Hematopoietic multipotent progenitor cell treated with erythropoietin and hydrocortisone succinate and interleukin-3 and kit ligand, for 6 days (in vitro differentiated cells): ENCODE measurements around the gene NKX6-2.
"Not testable (repeated sequence)": the region's sequence is repeated elsewhere in the genome, so short reads cannot be mapped to it uniquely, and the experiment has no call there.

Source experiments
- DNase-seq: peaks from one replicate; pipeline ENCODE4 v3.0.0-alpha.2; 2015

NKX6-2 gene

DNA sequence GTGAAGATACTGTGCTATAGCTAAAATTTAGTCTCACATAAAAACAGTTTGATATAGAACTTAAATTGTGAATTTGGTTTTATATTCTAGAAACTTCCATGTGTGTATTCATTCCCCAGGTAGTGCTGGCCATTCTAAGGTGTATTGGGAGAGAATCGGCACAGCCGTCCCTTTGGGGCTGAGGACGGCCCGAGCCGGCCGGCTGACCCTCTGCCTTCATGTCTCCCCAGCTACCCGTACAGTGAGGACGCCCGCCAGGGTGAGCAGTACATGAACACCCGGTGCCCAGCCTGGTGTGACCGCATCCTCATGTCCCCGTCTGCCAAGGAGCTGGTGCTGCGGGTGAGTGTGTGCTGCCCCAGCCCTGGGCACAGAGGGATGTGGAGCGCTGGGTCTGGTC, 8.5 kb downstream of the NKX6-2 start:
- DNase-seq = no peak

DNA sequence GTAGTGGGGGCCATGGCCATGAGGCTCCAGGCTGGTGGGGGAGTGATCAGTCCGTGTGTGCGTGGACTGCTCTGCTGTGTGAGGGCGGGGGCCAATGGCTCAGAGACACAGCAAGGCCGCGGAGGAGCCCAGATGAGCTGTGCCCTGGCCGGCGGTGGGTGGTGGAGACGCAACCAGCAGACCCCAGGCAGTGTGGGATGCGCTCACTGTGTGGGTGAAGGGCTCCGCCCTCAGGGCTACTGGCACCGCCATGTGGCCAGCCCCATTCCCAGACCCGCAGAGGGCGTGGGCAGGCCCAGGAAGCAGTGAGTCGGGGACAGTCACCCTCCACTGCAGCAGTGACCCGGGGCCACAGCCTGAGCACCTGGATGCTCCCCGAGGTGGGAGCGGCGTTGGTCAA, 9.1 kb downstream of the NKX6-2 start:
- no peak for DNase-seq

DNA sequence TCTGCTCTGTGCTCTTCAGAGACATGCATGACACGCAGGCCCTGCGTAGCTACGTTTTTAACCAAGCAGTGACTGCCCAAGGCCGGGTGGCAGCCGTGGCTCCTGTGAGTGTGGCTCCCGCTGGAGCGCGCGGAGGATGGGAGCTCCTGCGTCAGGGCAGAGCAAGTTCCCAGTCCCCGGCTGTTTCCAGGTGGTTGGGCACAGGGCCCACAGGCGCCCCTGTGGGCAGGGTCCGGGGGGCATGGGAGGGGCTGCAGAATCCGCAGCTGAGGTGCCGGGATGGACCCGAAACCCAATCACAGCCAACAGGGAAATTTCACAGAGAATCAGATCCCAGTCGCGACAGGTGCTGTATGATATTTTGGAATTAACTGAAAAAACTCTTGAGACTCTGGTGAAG, 9.8 kb downstream of the NKX6-2 start:
- DNase-seq = no peak

DNA sequence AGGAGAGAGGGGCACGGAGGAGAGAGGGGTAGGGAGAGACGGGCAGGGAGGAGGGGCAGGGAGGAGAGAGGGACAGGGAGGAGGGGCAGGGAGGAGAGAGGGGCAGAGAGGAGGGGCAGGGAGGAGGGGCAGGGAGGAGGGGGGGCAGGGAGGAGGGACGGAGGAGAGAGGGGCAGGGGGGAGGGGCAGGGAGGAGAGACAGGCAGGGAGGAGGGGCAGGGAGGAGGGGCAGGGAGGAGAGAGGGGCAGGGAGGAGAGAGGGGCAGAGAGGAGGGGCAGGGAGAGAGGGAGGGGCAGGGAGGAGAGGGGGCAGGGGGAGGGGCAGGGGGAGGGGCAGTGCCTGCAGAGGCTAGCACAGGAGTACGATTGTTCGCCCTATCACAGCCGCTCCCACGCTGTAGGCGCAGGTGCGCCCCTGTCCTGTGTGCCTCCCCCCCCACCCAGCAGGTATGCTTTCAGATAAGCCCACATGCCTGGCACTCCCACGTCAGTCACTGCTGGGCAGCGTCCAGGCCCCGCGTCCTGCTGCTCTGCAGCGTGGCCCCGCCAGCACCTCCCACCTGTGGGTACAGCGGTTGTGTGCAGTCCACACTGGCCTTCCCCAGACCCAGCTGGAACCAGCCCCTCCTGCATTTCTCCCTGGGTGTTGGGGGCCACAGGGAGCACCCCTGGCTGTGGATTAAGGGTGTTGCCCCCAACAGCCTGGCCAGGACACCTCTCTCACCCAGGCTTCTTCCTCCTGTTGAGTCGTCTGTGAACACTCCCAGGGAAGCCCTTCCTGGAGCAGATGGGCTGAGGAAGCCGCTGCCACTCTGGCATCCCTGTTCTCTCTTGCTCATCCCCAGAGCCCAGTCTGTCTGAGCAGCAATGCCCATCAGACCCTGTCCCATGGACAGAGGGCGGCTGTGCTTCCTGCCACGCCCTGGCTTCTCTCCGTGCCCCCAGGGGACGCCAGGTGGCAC, 10.8 kb downstream of the NKX6-2 start:
- DNase-seq = no peak

DNA sequence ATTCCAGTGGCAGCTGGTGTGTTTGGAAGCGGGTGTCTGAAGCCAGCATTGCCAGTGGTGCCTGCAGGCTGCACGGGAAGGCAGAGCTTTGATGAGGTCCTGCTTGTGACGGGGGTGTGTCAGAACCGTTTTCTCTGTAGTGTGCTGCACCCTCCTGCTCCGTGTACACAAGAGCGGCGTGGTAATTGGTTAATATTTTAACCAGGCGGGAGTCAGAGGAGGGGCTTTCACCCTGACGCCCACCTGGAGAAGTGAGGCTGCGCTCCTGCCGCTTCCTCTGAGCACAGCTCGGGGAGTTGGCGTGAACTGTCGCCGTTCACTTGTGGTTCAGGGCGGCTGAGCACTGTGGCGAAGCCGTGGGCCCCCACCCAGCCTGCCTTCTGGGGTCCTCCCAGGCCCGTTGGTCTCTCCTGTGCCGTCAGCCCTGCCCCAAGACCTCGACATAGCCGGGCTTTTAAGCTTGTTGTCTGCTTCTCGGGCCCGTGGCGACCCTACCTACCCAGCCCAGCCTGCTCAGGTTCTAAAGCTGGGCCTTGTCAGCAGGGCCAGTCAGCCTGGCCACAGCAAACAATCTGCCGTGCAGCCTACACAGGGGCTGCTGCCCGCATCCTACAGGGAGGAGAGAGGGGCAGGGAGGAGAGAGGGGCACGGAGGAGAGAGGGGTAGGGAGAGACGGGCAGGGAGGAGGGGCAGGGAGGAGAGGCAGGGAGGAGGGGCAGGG, 11.6 kb downstream of the NKX6-2 start:
- DNase-seq = no peak

DNA sequence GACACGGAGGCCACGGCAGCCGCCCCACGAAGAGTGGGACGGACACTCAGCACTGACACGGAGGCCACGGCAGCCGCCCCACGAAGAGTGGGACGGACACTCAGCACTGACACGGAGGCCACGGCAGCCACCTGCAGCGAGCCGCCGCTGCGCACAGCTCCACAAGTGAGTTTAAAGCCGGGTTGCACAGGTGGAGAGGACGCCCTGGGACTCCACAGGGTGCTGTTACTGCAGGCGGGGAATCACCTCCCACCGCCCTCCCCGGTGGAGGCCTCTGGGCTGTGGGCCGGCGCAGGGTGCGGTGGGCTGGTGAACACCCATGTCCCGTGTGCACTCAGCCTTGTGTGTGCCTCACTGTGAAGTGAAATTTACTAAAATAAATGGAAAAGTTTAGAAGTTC, 13.1 kb downstream of the NKX6-2 start:
- not testable (repeated sequence) for DNase-seq

DNA sequence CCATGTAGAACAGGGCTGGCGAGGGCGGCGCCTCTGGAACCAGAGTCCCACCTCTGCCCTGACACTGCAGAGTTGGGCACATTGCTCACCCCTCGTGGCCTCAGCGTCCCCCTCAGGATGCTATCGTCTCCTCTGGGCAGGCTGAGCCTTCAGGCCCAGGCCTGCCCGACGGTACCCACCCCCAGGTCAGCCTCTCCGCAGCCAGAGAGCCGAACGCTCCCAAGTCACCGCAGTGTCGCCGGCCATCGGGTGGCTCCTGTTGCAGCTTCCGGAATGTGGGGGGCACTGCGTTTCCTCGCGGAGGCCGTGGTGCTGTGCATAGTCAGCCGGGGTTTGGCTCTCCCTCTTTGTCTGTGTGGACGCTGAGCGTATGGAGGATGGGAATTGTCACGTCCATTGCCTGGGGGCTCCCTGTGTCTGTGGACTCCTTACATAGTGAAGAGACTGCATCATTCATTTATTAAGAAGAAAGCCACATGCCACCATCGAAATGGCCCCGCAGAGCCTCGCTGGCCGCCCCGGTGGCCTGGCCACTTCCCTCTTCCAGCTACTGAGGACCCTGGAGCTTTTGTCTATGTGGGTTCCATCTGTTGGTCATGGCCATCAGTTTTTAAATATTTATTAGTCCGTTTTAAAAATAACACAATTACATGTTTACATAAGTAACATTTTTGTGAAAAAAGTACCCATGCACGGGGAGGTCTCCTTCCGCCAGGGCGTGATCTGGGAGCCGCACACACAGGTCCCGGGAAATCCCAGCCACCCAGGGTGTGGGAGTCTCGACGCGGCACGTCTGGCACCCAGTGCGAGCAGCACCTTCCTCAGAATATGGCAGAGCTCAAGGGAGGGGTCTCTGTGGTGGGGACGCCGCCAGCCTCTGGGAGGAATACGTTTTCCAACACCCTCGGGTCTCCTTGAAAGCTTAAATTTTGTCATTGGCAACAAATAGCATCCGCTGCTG, 15.6 kb downstream of the NKX6-2 start:
- no peak for DNase-seq

DNA sequence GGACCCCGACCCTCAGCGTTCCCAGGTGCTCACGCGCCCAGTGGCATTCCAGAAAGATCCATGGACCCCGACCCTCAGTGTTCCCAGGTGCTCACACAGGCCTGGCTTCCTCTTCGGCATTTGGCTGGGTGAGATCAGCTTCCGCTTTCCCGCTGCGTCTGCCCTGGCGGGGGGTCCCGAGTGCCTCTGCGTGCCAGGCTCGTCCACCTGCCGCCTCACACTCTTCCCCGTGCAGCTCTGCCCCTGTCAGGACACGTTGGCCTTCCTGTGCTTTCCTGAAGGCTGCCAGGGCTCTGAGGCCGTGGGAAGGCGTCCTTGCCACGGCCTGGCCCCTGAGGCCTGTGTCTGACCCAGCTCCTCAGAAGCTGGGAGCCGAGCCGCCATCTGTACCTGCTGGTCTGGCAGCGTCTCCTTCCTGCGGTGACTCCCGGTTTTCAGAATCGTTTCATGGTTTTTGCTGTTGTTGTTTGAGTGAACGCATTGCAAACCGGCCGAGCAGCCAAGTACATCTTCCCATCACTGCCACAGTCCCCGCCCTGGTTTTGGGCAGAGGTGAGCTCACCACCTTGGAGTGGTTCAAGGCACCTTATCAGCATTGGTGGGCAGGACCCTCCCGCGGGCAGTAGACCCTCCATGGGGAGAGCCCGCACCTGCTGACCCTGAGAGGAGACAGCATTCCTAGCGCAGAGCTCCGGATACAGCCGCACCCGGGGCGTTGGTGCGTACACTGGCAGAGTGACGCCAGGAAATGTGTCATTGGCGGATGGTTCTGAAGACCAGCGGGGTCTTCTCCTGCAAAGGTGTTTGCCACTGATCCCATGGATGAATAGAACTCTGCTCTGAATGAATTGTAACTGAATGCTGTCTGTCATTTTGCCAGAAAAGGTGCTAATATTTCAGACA, 17.4 kb downstream of the NKX6-2 start:
- DNase-seq = no peak

DNA sequence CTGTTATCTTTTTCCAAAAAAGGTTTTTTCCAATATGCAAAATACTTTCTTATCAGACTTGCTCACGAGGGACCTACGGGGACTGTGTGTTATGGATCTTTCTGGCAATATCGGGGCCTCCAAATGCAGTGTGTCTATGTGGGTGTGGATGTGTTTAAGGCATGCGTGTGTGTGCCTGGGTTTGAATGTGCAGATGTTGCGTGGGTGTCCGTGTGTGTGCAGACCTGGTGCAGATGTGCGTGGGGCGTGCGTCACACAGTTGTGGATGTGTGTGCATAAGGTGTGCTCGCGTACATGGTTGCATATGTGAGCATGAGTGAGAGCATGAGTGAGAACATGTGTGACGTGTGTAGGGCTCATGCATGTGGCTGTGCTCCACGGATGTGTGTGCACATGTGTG, 19.7 kb downstream of the NKX6-2 start:
- no peak for DNase-seq

DNA sequence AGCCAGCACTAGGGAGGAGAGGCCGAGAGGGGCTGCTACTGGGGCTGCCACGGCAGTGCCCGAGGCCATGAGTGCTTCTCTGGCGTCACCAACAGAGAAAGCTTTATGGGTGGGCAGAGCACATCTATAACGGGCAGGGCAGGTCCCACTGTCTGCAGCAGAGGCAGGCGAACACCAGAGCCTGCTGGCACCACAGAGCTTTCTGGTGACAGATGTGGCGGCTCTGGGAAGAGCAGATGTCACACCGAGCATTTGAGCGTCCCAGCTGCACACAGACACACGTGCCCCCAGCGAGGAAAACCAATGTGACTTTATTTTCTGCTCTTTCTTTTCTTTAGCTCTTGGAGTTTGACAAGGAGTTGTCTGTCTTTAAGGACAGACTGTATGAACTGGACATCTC, 20.5 kb downstream of the NKX6-2 start:
- DNase-seq = no peak

DNA sequence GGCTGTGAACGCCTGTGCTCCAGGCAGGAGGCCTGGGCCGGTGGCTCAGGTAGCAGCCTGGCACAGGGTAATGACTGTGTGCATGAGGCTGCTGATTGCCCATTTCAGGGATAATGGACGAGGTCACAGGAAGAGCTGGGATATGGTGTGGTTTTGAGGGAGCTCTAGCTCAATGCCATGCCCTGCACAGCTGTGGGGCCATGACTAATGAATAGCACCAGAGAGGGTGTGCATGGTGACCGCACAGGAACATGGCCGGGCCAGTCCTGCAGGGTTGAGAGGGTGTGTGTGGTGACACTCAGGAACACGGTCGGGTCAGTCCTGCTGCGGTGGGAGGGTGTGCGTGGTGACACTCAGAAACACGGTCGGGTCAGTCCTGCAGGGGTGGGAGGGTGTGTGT, 21.8 kb downstream of the NKX6-2 start:
- DNase-seq = no peak

DNA sequence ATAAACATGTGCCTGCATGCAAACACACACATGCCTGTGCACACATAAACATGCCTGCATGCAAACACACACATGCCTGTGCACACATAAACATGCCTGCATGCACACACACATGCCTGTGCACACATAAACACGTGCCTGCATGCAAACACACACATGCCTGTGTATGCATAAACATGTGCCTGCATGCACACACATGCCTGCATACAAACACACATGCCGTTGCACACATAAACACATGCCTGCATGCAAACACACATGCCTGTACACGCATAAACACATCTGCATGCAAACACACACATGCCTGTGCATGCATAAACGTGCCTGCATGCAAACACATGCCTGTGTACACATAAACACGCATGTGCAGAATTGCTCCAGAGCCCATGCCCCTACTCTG, 22.4 kb downstream of the NKX6-2 start:
- DNase-seq = no peak

DNA sequence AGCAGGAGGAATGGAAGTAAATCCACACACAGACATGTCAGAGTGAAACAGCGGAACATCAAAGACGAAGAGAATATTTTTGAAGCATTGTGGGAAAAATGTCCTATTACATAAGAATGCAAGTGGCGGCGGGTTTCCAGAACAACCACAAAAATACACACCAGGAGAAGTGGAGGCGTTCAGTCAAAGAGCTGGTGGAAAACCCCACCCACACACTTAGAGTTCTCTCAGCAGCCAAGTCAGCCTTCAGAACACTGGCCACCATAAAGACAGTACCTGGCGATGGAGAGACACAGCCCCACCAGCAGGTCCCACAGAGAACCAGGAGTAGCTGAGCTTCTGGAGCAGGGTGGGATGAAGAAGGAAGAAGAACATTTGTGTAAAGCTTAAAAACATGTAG, 23.7 kb downstream of the NKX6-2 start:
- DNase-seq = no peak

DNA sequence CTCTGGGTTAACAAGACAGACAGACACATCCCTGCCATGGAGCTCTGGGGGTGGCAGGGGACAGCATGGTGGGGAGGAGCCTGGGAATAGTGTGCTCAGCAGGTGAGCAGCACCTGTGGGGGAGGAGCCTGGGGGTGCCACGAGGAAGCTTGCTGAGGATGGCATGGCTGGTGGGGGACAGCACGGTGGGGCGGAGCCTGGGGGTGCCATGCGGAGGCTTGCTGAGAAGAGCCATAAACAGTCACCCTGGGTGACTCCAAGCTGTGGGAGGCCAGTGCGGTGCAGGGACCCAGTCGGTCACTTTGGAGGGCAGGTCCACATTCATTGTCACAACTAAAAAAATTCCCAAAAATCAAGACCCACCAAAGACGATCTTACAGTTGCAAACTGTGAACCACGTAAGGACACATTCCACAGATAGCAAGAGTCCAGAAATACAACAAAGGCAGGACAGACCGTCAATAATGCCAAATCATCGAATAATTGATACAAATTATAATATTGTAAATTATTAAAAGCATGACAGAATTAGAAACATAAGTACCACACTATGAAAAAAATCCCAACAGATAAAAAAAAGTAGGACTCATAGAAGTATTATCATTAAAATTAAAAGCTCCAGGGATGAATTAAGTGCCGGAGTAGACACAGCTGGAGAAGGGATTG, 24.4 kb downstream of the NKX6-2 start:
- no peak for DNase-seq

DNA sequence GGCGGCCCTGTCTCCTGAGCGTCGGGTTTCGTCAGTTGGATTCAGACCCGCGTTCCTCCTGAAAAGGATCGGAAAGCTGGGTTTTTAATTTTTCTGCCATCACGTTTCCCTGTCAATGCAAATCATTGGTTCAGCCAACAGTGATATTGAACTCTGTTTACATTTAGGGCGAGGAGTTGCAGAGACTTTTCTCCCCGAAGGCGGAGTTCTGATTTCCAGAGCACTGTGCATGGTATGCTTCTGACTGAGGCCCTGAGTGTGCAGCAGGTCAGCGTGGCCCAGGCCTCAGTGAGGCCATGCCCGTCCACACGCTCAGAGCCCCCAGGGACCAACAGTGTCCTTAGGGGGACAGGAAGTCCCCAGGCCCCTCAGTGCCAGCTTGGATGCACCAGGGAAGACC, 27.1 kb downstream of the NKX6-2 start:
- DNase-seq = no peak

DNA sequence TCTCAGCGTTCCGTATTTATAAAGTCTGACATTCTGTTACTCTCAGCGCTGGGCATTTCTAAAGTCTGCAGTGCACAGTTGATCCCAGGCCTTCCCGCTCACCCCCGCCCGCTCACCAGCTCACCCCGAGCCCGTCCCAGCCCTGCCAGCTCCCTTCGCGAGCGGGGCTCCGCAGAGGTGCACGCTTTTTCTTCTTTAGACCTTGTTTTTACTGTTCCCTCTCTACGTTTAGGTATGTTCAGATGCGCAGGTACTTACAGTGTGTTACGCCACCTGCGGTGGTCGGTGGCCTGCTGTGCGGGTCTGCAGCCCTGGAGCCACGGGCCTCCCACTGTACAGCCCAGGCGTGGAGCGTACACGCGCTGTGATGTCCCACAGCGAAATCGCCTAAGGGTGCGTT, 28.8 kb downstream of the NKX6-2 start:
- DNase-seq = no peak

DNA sequence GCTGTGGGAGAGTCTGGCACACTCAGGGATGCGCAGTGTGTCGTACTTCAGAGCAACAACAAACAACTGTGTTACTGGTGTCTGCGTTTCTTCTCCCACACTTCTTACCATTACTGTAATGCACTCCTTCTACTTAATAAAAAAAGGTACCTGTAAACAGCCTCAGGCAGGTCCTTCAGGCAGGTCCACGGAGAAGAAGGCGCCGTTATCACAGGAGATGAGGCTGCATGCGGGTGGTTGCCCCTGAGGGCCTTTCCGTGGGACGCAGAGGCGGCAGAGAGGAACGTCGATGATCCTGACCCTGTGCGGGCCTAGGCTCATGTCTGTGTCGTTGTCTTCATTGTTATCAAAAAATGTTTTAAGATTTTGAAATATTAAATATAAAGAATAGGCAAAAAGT, 29.4 kb downstream of the NKX6-2 start:
- no peak for DNase-seq

DNA sequence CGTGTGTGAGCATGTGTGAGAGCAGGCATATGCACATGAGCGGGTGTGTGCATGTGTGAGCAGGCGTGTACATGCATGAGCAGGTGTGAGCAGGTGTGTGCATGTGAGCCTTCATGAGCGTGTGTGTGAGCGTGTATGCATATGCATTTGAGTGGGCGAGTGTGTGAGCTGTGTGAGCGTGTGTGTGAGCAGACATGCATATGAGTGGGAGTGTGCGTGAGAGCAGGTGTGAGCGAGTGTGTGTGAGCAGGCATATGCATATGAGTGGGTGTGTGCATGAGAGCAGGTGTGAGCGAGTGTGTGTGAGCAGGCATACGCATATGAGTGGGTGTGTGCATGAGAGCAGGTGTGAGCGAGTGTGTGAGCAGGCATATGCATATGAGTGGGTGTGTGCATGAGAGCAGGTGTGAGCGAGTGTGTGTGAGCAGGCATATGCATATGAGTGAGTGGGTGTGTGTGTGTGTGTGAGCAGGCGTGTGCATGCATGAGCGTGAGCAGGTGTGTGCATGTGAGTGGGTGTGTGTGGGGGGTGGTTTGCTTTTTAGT, 30.7 kb downstream of the NKX6-2 start:
- no peak for DNase-seq

DNA sequence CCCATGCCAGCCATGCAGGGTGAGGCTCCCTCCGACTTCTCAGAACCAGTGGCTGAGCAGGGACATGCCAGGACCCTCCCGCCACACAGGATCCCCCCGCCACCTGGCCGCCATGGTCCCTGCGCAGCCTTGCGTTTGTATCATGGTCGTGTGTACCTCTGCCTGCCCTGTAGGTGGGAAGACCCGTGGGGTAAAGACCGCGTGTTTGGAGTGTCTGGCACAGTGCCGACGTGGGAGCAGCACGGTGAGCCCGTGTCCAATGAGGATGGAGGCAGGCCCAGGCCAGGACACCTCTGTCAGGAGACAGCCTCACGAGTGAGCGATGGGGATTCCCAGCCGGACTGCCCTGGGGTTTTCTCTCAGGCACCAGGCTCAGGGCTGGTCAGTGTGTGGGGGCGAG, 31.9 kb downstream of the NKX6-2 start:
- DNase-seq = no peak

DNA sequence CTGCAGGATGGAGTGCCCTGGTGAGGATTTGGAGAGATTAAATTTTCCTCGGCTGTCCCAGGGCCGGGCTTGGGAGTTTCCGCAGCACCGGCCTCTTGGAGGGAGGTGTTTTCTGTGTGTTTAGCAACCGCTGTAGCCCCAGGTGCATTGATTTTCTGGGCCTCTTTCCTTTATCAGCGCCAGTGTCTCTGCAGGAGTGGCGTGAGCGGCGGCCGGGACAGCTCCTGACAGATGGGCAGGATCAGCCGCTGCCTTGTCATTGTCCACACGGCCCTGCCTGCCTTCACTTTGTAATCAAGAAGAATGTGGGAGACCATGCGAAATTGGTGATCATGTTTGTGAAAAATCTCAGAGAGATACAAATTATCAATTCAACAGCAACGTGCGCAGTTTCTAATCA, 32.4 kb downstream of the NKX6-2 start:
- no peak for DNase-seq

DNA sequence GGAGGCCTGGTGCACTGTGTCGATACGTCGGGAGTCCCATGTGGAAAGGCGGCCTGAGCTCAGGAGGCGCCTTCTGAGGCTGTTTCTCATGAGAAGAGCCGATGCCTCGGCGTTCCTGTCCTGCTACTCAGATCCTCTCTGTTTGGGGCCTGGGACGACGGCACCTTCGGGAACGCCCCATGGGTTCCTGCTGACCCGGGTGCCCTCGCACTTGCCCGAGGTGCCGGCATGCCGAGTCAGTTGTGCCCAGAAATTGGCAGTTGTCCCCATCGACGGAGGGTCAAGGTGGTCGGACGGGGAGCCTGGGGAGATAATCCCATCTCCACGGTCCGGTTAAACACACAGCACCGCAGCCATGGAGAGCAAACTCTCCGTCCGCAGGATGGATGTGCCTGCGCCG, 33.0 kb downstream of the NKX6-2 start:
- DNase-seq = no peak
